ENCODE results near the gene LAMTOR3. TPM values are rescaled to one million over a fixed set of nuclear protein-coding genes. Genes with fewer than 3 reads are reported as not detected.

The LAMTOR3 gene, protein sequence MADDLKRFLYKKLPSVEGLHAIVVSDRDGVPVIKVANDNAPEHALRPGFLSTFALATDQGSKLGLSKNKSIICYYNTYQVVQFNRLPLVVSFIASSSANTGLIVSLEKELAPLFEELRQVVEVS
- total RNA-seq (10 to 100 TPM; 24.2 to 80.1 (median 46.1) TPM), polyA plus RNA-seq (100 to 1,000 TPM in 1 of 3 donors, 10 to 100 TPM in 2; 35.1 to 103 (median 52.7) TPM)
- long read RNA-seq, donor 1, full-length matches to known transcripts, result 47 of 65 reads
- long read RNA-seq, donor 1, partial matches to known transcripts, result 18 of 65 reads
- long read RNA-seq, donor 1, other reads (novel, unspliced or antisense), result 0 of 65 reads
- long read RNA-seq, donor 2, full-length matches to known transcripts, result 37 of 37 reads
- long read RNA-seq, donor 2, partial matches to known transcripts, result 0 of 37 reads
- long read RNA-seq, donor 2, other reads (novel, unspliced or antisense), result 0 of 37 reads
- long read RNA-seq, donor 3, full-length matches to known transcripts, result 27 of 27 reads
- long read RNA-seq, donor 3, partial matches to known transcripts, result 0 of 27 reads
- long read RNA-seq, donor 3, other reads (novel, unspliced or antisense), result 0 of 27 reads
- long read RNA-seq, donor 4, full-length matches to known transcripts, result 51 of 54 reads
- long read RNA-seq, donor 4, partial matches to known transcripts, result 1 of 54 reads
- long read RNA-seq, donor 4, other reads (novel, unspliced or antisense), result 2 of 54 reads
- long read RNA-seq, donor 5, full-length matches to known transcripts, result 47 of 52 reads
- long read RNA-seq, donor 5, partial matches to known transcripts, result 2 of 52 reads
- long read RNA-seq, donor 5, other reads (novel, unspliced or antisense), result 3 of 52 reads
- long read RNA-seq, donor 6, full-length matches to known transcripts, result 36 of 38 reads
- long read RNA-seq, donor 6, partial matches to known transcripts, result 1 of 38 reads
- long read RNA-seq, donor 6, other reads (novel, unspliced or antisense), result 1 of 38 reads
- long read RNA-seq, donor 7, full-length matches to known transcripts, result 22 of 22 reads
- long read RNA-seq, donor 7, partial matches to known transcripts, result 0 of 22 reads
- long read RNA-seq, donor 7, other reads (novel, unspliced or antisense), result 0 of 22 reads
- long read RNA-seq, donor 8, full-length matches to known transcripts, result 33 of 33 reads
- long read RNA-seq, donor 8, partial matches to known transcripts, result 0 of 33 reads
- long read RNA-seq, donor 8, other reads (novel, unspliced or antisense), result 0 of 33 reads
- long read RNA-seq, donor 9, full-length matches to known transcripts, result 37 of 37 reads
- long read RNA-seq, donor 9, partial matches to known transcripts, result 0 of 37 reads
- long read RNA-seq, donor 9, other reads (novel, unspliced or antisense), result 0 of 37 reads
- long read RNA-seq, donor 10, full-length matches to known transcripts, result 18 of 18 reads
- long read RNA-seq, donor 10, partial matches to known transcripts, result 0 of 18 reads
- long read RNA-seq, donor 10, other reads (novel, unspliced or antisense), result 0 of 18 reads

DNA sequence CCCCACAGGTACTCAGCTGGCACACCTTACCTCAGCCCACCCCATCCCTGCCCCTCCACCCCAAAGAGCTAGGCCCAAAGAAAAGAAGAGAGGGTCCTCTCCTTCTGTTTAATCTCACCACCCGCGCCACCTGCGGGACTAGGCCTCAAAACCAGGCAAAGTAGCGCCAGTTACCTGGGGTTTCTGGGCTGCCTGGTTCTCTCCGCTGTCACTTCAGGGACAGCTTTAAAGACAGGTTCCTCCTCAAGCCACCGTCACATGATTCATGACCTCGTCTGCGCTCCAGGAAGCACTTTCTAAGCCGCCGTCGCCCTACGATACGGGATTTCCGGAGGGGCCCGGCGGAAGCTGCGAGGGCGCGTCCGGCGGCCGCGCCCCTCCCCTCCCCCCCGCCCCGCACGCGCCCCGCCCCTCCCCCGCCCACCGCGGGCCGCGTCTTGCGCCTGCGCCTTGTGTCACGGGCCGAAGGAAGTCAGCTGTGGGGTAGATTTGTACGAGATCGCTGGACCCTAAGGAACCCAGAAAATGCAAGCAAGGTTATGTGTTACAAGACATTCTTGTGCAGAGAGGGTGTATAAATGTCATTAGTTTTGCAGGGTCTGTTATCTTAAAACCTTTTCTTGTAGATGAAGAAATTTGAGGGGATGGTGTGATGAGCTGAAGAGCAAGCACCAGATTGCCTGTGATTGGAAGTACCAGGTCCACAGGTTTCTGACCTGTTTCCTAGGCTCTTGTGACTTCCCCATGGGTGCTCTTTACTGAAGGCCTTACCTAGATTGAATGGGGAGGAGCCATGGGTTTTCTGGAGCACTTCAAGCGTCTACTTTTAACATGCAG, at the start of gene LAMTOR3:
LAMTOR3 (minus strand) TSS at position 267 of the 837 bp plus-strand sequence. CDS start 464 bp downstream, outside the sequence.
- Histone ChIP-seq H3K27ac (peak within 1 kb of the TSS in 4 of 5 donors; percentile 59 to 87 (median 80)), H3K4me1 (replicated peaks in 1 of 2) (peaks cover 12 to 32% of the 10 kb centered on the region in 2 donors), H3K4me3 (peak within 1 kb of the TSS; percentile 73 to 99 (median 95)), H3K27me3 (no peaks in the 10 kb centered on the region), H3K9me3 (replicated peaks in 1 of 3) (no peaks in the 10 kb centered on the region), H3K36me3 (replicated peaks in 1 of 2) (peaks cover 0 to 5% of the 10 kb centered on the region in 2 donors)
- WGBS, 4 donors, result 2 to 29% (median 4%) methylated on average over 3 to 39 of the region's 40 CpGs
- TF ChIP-seq, protein P1, sequence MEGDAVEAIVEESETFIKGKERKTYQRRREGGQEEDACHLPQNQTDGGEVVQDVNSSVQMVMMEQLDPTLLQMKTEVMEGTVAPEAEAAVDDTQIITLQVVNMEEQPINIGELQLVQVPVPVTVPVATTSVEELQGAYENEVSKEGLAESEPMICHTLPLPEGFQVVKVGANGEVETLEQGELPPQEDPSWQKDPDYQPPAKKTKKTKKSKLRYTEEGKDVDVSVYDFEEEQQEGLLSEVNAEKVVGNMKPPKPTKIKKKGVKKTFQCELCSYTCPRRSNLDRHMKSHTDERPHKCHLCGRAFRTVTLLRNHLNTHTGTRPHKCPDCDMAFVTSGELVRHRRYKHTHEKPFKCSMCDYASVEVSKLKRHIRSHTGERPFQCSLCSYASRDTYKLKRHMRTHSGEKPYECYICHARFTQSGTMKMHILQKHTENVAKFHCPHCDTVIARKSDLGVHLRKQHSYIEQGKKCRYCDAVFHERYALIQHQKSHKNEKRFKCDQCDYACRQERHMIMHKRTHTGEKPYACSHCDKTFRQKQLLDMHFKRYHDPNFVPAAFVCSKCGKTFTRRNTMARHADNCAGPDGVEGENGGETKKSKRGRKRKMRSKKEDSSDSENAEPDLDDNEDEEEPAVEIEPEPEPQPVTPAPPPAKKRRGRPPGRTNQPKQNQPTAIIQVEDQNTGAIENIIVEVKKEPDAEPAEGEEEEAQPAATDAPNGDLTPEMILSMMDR (IDR thresholded peaks at IDR 0.05), result no peak
- peak in 1 of 2 donors; percentile 58 for TF ChIP-seq POLR2A (IDR thresholded peaks at IDR 0.05)
- DNase-seq, result peak; percentile 89 to 97 (median 93)
- intact Hi-C loops (cut with DNase I), result loop anchor here in 1 of 2 donors (10.0 kb wide), 1 partner anchor 50 kb away; the partner anchor contains the start of gene DNAJB14

DNA sequence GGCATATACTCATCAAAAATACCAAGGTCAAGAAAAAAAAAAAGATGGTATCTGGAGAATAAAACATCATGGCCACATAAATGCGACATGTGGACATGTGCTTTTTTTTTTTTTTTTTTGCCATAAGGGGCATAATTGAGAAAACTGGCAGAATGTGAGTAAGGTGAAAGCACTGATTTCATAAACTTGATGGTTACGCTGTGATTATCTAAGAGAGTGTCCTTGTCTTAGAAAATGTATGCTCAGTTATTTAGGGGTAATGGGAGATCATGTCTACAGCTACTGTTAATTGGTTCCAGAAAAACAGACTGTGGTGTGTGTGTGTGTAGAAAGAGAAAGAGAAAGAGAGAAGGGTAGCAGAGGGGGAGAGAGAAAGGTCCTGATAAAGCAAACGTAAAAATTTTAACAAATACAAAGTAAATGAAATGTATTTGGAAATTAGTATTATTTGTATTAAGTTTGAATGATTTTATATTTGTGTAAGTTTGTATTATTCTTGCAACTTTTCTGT, 44.1 kb upstream of the LAMTOR3 start:
- H3K4me1 ChIP-seq (replicated peaks in 1 of 2), result peaks cover 0 to 5% of the 10 kb centered on the region in 2 donors
- WGBS, 4 donors, result 86 to 95% (median 88%) methylated on average over 3 of the region's 3 CpGs
- H3K27me3 ChIP-seq, result no peaks in the 10 kb centered on the region
- H3K4me3 ChIP-seq, result no peak overlapping the region
- peaks cover 0 to 4% (median 0%) of the 10 kb centered on the region in 3 donors for H3K9me3 ChIP-seq (replicated peaks in 1 of 3)
- H3K36me3 ChIP-seq (replicated peaks in 1 of 2), result no peaks in the 10 kb centered on the region
- intact Hi-C loops (cut with DNase I), result no loop called here
- no peak for DNase-seq
- TF ChIP-seq POLR2A (IDR thresholded peaks at IDR 0.05), result no peak
- TF ChIP-seq, protein P1 (IDR thresholded peaks at IDR 0.05), result no peak
- no peak overlapping the region for H3K27ac ChIP-seq

DNA sequence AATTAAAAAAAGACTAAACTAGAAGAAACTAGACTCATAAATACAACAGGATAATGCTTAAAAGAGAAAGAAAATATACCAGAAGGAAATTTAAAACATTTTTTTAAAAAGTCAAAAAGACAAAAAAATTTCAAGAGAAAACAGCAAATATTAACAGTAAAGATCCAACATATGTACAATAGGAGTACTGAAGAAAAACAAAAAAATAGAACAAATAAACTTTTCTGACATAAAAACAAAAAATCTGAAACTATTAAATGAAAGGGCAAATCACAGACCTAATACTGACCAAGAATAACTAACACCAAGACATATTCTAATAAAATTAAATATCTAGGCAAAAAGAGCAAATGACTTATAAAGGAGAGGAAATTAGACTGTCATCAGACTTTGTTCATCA, 40.7 kb upstream of the LAMTOR3 start:
- Histone ChIP-seq H3K36me3 (replicated peaks in 1 of 2) (no peaks in the 10 kb centered on the region), H3K4me1 (replicated peaks in 1 of 2) (no peaks in the 10 kb centered on the region), H3K27me3 (no peaks in the 10 kb centered on the region), H3K9me3 (replicated peaks in 1 of 3) (peaks cover 0 to 4% (median 0%) of the 10 kb centered on the region in 3 donors), H3K27ac (no peak overlapping the region), H3K4me3 (no peak overlapping the region)
- intact Hi-C loops (cut with DNase I), result no loop called here
- DNase-seq, result no peak
- no peak for TF ChIP-seq POLR2A (IDR thresholded peaks at IDR 0.05)
- TF ChIP-seq, protein P1 (IDR thresholded peaks at IDR 0.05), result no peak

Measured in adrenal gland (tissue), 19 donors.